Bronchus fibroblast of lung (primary cell): ENCODE data around the gene LORICRIN. TPM values are rescaled to one million over a fixed set of nuclear protein-coding genes. Genes with fewer than 3 reads are reported as not detected.

Experiments used
- total RNA-seq: library from RNA; depleted of rRNA; stranded (reverse); fragments of >200 nt; gene quantifications from 2 replicates; pipeline ENCODE4 v1.2.3, GENCODE V29; 2015

The LORICRIN gene, protein sequence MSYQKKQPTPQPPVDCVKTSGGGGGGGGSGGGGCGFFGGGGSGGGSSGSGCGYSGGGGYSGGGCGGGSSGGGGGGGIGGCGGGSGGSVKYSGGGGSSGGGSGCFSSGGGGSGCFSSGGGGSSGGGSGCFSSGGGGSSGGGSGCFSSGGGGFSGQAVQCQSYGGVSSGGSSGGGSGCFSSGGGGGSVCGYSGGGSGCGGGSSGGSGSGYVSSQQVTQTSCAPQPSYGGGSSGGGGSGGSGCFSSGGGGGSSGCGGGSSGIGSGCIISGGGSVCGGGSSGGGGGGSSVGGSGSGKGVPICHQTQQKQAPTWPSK
- not detected in 2 replicates for total RNA-seq

DNA sequence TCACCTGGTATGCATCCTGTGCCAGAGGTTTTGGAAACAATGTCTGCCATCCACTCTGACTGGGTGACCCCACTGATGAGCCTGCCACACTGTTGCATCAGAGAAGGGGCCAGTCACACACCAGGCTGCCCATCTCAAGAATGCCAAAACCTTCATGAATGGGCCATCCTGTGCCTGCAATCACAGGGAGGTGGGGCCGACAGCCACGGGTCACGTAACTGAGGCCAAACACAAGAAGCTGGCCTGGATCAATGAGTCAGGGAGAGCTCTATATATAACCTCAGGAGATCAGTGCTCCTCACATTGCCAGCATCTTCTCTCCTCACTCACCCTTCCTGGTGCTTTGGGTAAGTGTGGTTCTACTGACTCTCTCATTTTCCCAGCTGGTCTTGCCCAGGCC is at the start of gene LORICRIN:
LORICRIN (plus strand) TSS at position 301 of the 400 bp plus-strand sequence. CDS start 1,263 bp downstream, outside the sequence.

DNA sequence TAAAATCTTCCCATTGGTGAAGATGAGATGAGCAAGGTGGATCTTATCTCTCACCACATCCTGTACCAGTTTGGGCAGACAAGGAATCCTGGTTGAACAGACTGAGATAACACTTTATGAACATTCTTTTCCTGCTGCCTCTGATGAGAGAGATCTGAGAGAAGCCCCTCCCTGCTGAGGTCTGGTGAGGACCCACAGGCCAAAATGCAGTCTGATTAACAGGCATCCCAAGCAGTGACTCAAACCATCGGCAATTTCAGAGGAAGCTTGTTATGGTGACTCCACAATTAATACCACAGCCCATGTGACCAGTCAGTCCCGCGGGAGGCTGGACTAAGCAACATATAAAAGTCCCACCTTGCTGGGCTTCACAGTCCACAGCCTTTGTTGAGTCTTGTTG is 42.3 kb upstream of the LORICRIN start, which contains the start of gene PRR9:
PRR9 (plus strand) TSS at position 373 of the 400 bp plus-strand sequence. CDS start 561 bp downstream, outside the sequence.

Other genes starting within 250 kb of the LORICRIN start
- gene SPRR1B, start 228.5 kb upstream of the LORICRIN start, total RNA-seq: not detected in 2 replicates
- not detected in 2 replicates for gene SPRR2D, start 218.6 kb upstream of the LORICRIN start, total RNA-seq
- gene SPRR2A, start 202.2 kb upstream of the LORICRIN start, total RNA-seq: not detected in 2 replicates
- not detected in 2 replicates for gene SPRR2B, start 188.1 kb upstream of the LORICRIN start, total RNA-seq
- gene SPRR2E, start 165.2 kb upstream of the LORICRIN start, total RNA-seq: not detected in 2 replicates
- gene SPRR2F, start 146.2 kb upstream of the LORICRIN start, total RNA-seq: not detected in 2 replicates
- not detected in 2 replicates for gene SPRR2G, start 108.8 kb upstream of the LORICRIN start, total RNA-seq
- not detected in 2 replicates for gene LELP1, start 56.3 kb upstream of the LORICRIN start, total RNA-seq
- gene PRR9, start 42.1 kb upstream of the LORICRIN start, total RNA-seq: not detected in 2 replicates
- gene PGLYRP3, start 53.3 kb downstream of the LORICRIN start, total RNA-seq: not detected in 2 replicates
- gene PGLYRP4, start 89.2 kb downstream of the LORICRIN start, total RNA-seq: not detected in 2 replicates
- not detected in 2 replicates for gene S100A9, start 98.2 kb downstream of the LORICRIN start, total RNA-seq
- not detected in 2 replicates for gene S100A12, start 115.9 kb downstream of the LORICRIN start, total RNA-seq
- gene S100A8, start 131.4 kb downstream of the LORICRIN start, total RNA-seq: not detected in 2 replicates
- not detected in 2 replicates for gene S100A7A, start 156.8 kb downstream of the LORICRIN start, total RNA-seq
- not detected in 2 replicates for gene S100A7, start 201.0 kb downstream of the LORICRIN start, total RNA-seq